CD4-positive, CD25-positive, alpha-beta regulatory T cell (primary cell): ENCODE measurements around the gene MARCHF3. TPM values are rescaled to one million over a fixed set of nuclear protein-coding genes. Genes with fewer than 3 reads are reported as not detected.
A peak's percentile ranks its signal among the peaks of the same experiment; 100 is the strongest.
"Not testable (repeated sequence)": the region's sequence is repeated elsewhere in the genome, so short reads cannot be mapped to it uniquely, and the experiment has no call there.

Experiments
- ATAC-seq, 2 donors: fragments of 150-1000 bp; cut with Tn5 transposase; one replicate each; pipeline ENCODE4 v1.10.0; 2021; ENCODE audit warnings: low read depth in 2 of 2, moderate number of reproducible peaks in 2 of 2, moderate library complexity in 1 of 2
- DNase-seq, 3 donors: peaks; one replicate each; pipeline versions ENCODE4 v3.0.0 to v3.0.0-alpha.2; 2012 to 2022; ENCODE audit warnings: mixed read lengths in 1 of 3
- H3K27ac ChIP-seq: one replicate; pipeline ENCODE4 v1.7.0; 2013; ENCODE audit warnings: mild to moderate bottlenecking, low read length; ENCODE audit not compliant: insufficient read depth, poor library complexity, severe bottlenecking
- H3K27me3 ChIP-seq: one replicate; pipeline ENCODE4 v1.7.0; 2013; ENCODE audit warnings: low read length; ENCODE audit not compliant: control insufficient read depth, insufficient read depth
- H3K36me3 ChIP-seq: one replicate; pipeline ENCODE4 v1.7.0; 2013; ENCODE audit warnings: mild to moderate bottlenecking, low read length, moderate library complexity; ENCODE audit not compliant: control insufficient read depth, insufficient read depth
- H3K4me1 ChIP-seq: 2 replicates; pipeline ENCODE4 v1.7.0; 2013; ENCODE audit warnings: mild to moderate bottlenecking, low read length; ENCODE audit not compliant: insufficient read depth, control insufficient read depth, poor library complexity, severe bottlenecking
- H3K4me3 ChIP-seq: one replicate; pipeline ENCODE4 v1.7.0; 2013; ENCODE audit warnings: low read depth, mild to moderate bottlenecking, low read length, moderate library complexity
- H3K9me3 ChIP-seq, 2 experiments: 1 replicate in 1 of 2; 2 replicates in 1 of 2; pipeline ENCODE4 v1.7.0; 2013; ENCODE audit warnings: low read length in 2 of 2, mild to moderate bottlenecking in 1 of 2, moderate library complexity in 1 of 2; ENCODE audit not compliant: control insufficient read depth in 2 of 2
- H3K27ac Mint-ChIP-seq, 3 donors: one replicate each; pipeline ENCODE4 v1.8.0; 2020 to 2022; ENCODE audit warnings: mild to moderate bottlenecking in 3 of 3, mixed read lengths in 3 of 3, moderate library complexity in 2 of 3
- H3K27me3 Mint-ChIP-seq: one replicate; pipeline ENCODE4 v1.8.0; 2022; ENCODE audit warnings: mild to moderate bottlenecking, mixed read lengths
- H3K36me3 Mint-ChIP-seq: one replicate; pipeline ENCODE4 v1.8.0; 2020; ENCODE audit warnings: mixed read lengths
- H3K4me1 Mint-ChIP-seq, 4 donors: one replicate each; pipeline ENCODE4 v1.8.0; 2020 to 2022; ENCODE audit warnings: mixed read lengths in 4 of 4, mild to moderate bottlenecking in 1 of 4
- H3K4me3 Mint-ChIP-seq, 4 donors: one replicate each; pipeline ENCODE4 v1.8.0; 2020 to 2022; ENCODE audit warnings: mild to moderate bottlenecking in 4 of 4, mixed read lengths in 4 of 4, moderate library complexity in 3 of 4
- H3K9me3 Mint-ChIP-seq, 7 donors: one replicate each; pipeline ENCODE4 v1.8.0; 2020 to 2022; ENCODE audit warnings: mixed read lengths in 7 of 7, mild to moderate bottlenecking in 3 of 7, moderate library complexity in 2 of 7
- polyA plus RNA-seq, 4 donors: library from polyadenylated mRNA; unstranded; fragments of 300-500 nt; fragmentation: Illumina TruSeq; gene quantifications; one replicate each; pipeline ENCODE4 v1.2.3, GENCODE V29; 2021
- total RNA-seq: library from RNA; stranded (reverse); gene quantifications from one replicate; pipeline ENCODE4 v1.2.3, GENCODE V29; 2022

The MARCHF3 gene
- total and polyA plus RNA-seq, 5 donors from 2014 or later = 12.5 to 21.6 (median 15.2) TPM

DNA sequence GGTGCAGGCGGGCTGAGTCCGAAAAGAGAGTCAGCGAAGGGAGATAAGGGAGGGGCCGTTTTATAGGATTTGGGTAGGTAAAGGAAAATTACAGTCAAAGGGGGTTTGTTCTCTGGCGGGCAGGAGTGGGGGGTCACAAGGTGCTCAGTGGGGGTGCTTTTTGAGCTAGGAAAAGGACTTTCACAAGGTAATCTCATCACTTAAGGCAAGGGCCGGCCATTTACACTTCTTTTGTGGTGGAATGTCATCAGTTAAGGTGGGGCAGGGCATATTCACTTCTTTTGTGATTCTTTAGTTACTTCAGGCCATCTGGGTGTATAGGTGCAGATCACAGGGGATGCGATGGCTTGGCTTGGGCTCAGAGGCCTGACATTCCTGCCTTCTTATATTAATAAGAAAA is 191.0 kb downstream of the MARCHF3 start:
- H3K4me1 ChIP-seq, DNase-seq, H3K9me3 ChIP-seq, H3K27me3 ChIP-seq, H3K27ac ChIP-seq, H3K27me3 Mint-ChIP-seq, H3K9me3 Mint-ChIP-seq, ATAC-seq, H3K4me3 ChIP-seq, H3K4me3 Mint-ChIP-seq: not testable (repeated sequence)
- Mint-ChIP-seq H3K27ac (peak overlapping the region in 1 of 3 donors; percentile 77), H3K36me3 (peaks cover 20% of the 10 kb centered on the region), H3K4me1 (peaks cover 6 to 24% (median 9%) of the 10 kb centered on the region in 4 donors)
- H3K36me3 ChIP-seq = peaks cover 12% of the 10 kb centered on the region

DNA sequence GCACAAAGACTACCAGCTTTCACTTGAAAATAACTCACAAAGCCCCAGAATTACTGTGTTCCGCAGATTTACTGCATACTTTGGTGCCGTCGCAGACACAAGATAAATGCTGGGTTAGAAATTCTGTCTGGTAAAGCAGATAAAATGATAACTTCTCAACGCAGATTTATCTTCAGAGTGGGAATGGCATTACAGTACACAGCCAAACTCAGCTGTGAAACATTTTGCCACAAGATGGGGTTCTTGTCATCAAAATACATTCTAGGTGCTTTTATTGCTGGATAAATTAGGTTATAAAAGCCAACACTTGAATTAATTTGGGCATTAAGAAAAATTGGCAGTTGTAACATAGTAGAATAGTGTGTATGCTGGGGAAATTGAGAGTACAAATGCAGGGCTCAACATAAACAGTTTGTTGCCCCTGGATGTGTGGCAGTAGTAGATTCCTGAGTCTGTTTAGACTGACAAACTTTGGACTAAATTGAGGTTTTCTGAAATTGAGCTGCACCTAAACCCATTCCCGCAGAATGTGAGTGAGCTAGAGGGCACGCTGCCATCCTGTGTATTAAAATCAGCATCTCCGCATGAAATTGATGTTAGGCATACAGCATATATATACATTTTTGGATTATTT is 192.3 kb downstream of the MARCHF3 start:
- Histone ChIP-seq H3K27ac (no peak overlapping the region), H3K4me3 (no peak overlapping the region), H3K27me3 (no peaks in the 10 kb centered on the region), H3K4me1 (no peaks in the 10 kb centered on the region), H3K36me3 (peaks cover 26% of the 10 kb centered on the region), H3K9me3 (no peaks in the 10 kb centered on the region)
- DNase-seq (peak in 2 of 3 donors; percentile 28 to 50), ATAC-seq (no peak)
- Mint-ChIP-seq H3K27me3 (no peaks in the 10 kb centered on the region), H3K27ac (peak overlapping the region in 1 of 3 donors; percentile 4), H3K9me3 (no peaks in the 10 kb centered on the region), H3K4me3 (no peak overlapping the region), H3K36me3 (peaks cover 31% of the 10 kb centered on the region), H3K4me1 (peaks cover 6 to 15% (median 7%) of the 10 kb centered on the region in 4 donors)

DNA sequence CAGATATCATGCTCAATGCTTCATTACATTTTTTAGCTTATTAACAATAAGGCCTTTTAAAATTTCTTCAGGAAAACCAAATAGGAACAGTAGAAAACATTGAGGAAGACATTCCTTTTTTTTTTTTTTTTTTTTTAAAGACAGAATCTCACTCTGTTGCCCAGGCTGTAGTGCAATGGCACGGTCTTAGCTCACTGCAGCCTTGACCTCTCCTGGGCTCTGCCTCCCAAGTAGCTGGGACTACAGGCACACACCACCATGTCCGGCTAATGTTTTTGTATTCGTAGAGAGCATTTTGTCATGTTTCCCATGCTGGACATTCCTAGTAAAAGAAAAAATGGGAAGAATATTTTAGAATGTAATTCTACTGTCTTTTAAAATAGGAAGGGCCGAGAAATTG is 193.1 kb downstream of the MARCHF3 start:
- H3K27ac ChIP-seq = no peak overlapping the region
- H3K4me3 Mint-ChIP-seq = no peak overlapping the region
- DNase-seq (no peak), ATAC-seq (no peak)
- H3K27ac Mint-ChIP-seq = no peak overlapping the region
- H3K36me3 Mint-ChIP-seq = peaks cover 35% of the 10 kb centered on the region
- H3K4me3 ChIP-seq = no peak overlapping the region
- no peaks in the 10 kb centered on the region for H3K9me3 ChIP-seq
- H3K36me3 ChIP-seq = peaks cover 31% of the 10 kb centered on the region
- no peaks in the 10 kb centered on the region for H3K27me3 ChIP-seq
- no peaks in the 10 kb centered on the region for H3K27me3 Mint-ChIP-seq
- no peaks in the 10 kb centered on the region for H3K9me3 Mint-ChIP-seq
- H3K4me1 Mint-ChIP-seq = peaks cover 6 to 15% (median 7%) of the 10 kb centered on the region in 4 donors
- no peaks in the 10 kb centered on the region for H3K4me1 ChIP-seq

DNA sequence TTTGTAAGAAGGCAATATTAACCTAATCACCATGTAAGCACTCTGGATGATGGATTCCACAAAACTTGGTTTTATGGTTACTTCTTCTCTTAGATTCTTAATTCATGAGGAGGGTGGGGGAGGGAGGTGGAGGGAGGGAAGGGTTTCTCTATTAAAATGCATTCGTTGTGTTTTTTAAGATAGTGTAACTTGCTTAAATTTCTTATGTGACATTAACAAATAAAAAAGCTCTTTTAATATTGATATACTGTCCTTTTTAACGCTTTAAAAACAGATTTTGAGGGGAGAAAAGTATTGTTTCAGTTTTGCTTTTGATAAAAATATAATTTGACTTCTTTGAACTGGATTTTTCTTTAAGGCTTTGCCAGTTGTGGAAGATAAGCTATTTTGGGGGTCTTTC is 193.6 kb downstream of the MARCHF3 start:
- Histone ChIP-seq H3K36me3 (peaks cover 31% of the 10 kb centered on the region), H3K4me3 (no peak overlapping the region), H3K27me3 (no peaks in the 10 kb centered on the region), H3K9me3 (no peaks in the 10 kb centered on the region), H3K27ac (no peak overlapping the region), H3K4me1 (no peaks in the 10 kb centered on the region)
- H3K27ac Mint-ChIP-seq = no peak overlapping the region
- ATAC-seq = no peak
- peaks cover 6 to 11% (median 7%) of the 10 kb centered on the region in 4 donors for H3K4me1 Mint-ChIP-seq
- H3K27me3 Mint-ChIP-seq = no peaks in the 10 kb centered on the region
- H3K9me3 Mint-ChIP-seq = no peaks in the 10 kb centered on the region
- H3K4me3 Mint-ChIP-seq = no peak overlapping the region
- no peak for DNase-seq
- peaks cover 35% of the 10 kb centered on the region for H3K36me3 Mint-ChIP-seq

DNA sequence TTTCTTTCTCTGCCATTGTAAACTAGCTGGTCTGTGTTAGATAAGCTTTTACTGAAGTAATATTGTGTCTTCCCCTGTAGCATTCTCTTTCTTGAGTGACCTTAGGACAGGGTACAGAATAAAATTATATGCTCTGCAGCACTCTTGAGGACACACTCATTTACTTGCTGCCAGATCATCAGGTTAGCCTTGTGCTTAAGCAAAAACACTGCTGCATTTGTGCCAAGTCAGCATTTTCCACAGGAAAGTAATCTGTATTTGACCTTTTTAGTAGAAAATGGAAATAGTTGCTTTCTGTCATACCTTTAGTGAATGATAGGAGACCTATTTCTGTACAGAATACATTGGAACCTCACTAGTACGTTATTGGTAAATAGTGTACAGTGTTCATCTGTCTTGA is 199.2 kb downstream of the MARCHF3 start:
- Mint-ChIP-seq H3K9me3 (no peaks in the 10 kb centered on the region), H3K4me1 (peaks cover 0 to 34% (median 12%) of the 10 kb centered on the region in 4 donors), H3K27me3 (no peaks in the 10 kb centered on the region), H3K4me3 (no peak overlapping the region), H3K27ac (peak overlapping the region; percentile 7 to 64 (median 45)), H3K36me3 (peaks cover 52% of the 10 kb centered on the region)
- Histone ChIP-seq H3K36me3 (peaks cover 73% of the 10 kb centered on the region), H3K4me3 (peak overlapping the region; percentile 28), H3K27me3 (no peaks in the 10 kb centered on the region), H3K27ac (no peak overlapping the region), H3K9me3 (no peaks in the 10 kb centered on the region), H3K4me1 (peaks cover 10% of the 10 kb centered on the region)
- no peak for ATAC-seq
- DNase-seq = peak in 1 of 3 donors; percentile 35

DNA sequence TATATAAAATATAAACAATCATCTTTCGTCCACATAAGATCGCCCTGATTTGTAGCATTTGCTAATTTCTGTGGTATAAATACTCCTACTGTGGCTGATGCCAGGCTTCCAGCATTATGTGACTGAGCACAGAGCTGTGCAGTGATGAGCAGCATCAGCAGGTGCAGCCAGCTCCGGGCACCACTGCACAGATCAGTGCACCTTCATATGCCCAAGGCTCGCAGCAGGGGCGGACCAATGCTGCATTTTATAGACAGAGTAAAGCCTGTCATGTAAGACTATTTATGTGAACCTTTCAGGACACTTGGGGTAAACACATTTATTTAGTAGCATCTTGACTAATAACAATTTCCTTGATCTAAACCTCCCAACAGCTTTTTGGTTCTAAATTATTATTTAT is 200.3 kb downstream of the MARCHF3 start:
- DNase-seq (no peak), ATAC-seq (no peak)
- Mint-ChIP-seq H3K27me3 (no peaks in the 10 kb centered on the region), H3K4me3 (no peak overlapping the region), H3K27ac (peak overlapping the region in 1 of 3 donors; percentile 73), H3K9me3 (no peaks in the 10 kb centered on the region), H3K4me1 (peaks cover 0 to 34% (median 13%) of the 10 kb centered on the region in 4 donors), H3K36me3 (peaks cover 55% of the 10 kb centered on the region)
- no peaks in the 10 kb centered on the region for H3K27me3 ChIP-seq
- no peaks in the 10 kb centered on the region for H3K9me3 ChIP-seq
- peaks cover 10% of the 10 kb centered on the region for H3K4me1 ChIP-seq
- H3K36me3 ChIP-seq = peaks cover 76% of the 10 kb centered on the region
- no peak overlapping the region for H3K27ac ChIP-seq
- H3K4me3 ChIP-seq = no peak overlapping the region

DNA sequence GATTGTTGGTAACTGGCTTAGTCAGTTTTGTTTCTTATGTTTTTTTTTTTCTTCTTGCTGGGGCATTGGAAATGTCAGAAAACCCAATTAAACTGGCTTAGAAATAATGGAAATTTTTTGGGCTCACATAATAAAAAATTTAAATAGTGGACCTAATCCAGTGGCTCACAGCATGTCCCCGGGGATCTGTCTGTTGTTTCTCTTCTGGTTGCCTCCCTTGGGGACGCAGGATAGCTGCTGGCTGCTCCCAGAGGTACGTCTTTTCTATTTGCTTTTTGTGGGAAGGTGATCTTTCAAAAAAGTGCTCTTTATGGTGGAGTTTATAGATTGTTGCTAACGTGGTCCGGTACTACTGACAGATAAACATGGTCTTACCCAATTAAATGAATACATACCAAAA is 201.3 kb downstream of the MARCHF3 start:
- H3K4me1 Mint-ChIP-seq = peaks cover 0 to 28% (median 13%) of the 10 kb centered on the region in 4 donors

DNA sequence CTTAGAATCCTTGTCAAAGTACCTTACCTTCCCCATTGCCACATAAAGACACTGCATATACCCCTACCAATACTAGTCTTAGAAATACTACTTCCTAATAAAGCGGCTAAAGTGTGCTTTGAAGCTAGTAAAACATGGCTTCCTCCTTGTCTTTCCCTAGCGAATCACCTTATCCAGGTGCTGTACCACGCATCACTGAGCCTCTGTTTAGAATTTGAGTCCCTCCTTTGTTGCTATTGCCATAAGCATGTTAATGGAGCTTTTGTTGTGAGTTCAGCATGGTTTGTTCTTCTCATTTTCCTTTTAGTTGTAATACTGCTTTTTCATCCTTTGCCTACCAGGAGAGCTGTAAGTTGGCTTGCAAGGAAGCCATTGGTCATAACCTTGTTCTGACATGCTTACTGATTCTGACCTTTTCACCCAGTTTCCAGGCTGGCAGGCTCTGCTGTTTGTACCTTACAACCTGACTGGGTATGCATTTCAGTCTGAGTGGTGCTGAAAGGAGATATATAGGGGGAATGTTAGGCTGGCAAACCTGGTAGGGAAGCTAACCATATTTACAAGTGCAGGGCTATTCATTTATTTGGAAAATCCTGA is 203.6 kb downstream of the MARCHF3 start:
- no peak for ATAC-seq
- peaks cover 62% of the 10 kb centered on the region for H3K36me3 ChIP-seq

More for the DNA sequence above, 201.3 kb downstream of the MARCHF3 start:
- no peak for ATAC-seq
- H3K27ac ChIP-seq = no peak overlapping the region
- no peaks in the 10 kb centered on the region for H3K27me3 ChIP-seq
- Mint-ChIP-seq H3K27me3 (no peaks in the 10 kb centered on the region), H3K9me3 (no peaks in the 10 kb centered on the region), H3K4me3 (no peak overlapping the region), H3K27ac (peak overlapping the region; percentile 20 to 73 (median 44)), H3K36me3 (peaks cover 50% of the 10 kb centered on the region)
- DNase-seq = no peak
- H3K4me3 ChIP-seq = no peak overlapping the region
- no peaks in the 10 kb centered on the region for H3K9me3 ChIP-seq
- peaks cover 68% of the 10 kb centered on the region for H3K36me3 ChIP-seq
- H3K4me1 ChIP-seq = peaks cover 10% of the 10 kb centered on the region

More for the DNA sequence above, 203.6 kb downstream of the MARCHF3 start:
- no peak overlapping the region for H3K4me3 ChIP-seq
- no peak overlapping the region for H3K27ac ChIP-seq
- H3K4me1 ChIP-seq = peaks cover 10% of the 10 kb centered on the region
- Mint-ChIP-seq H3K36me3 (peaks cover 47% of the 10 kb centered on the region), H3K27me3 (no peaks in the 10 kb centered on the region), H3K9me3 (no peaks in the 10 kb centered on the region), H3K4me1 (peaks cover 0 to 28% (median 13%) of the 10 kb centered on the region in 4 donors), H3K27ac (peak overlapping the region in 2 of 3 donors; percentile 52 to 55), H3K4me3 (no peak overlapping the region)
- H3K9me3 ChIP-seq = no peaks in the 10 kb centered on the region
- DNase-seq = no peak
- no peaks in the 10 kb centered on the region for H3K27me3 ChIP-seq
